HG03196 (cell line): ENCODE measurements around the gene DNAJC16.

ENCODE experiments used
- ATAC-seq: cut with Tn5 transposase; IDR thresholded peaks from one replicate; pipeline ENCODE4 v1.9.1; 2021; ENCODE audit not compliant: unreplicated experiment

DNAJC16 gene

DNA sequence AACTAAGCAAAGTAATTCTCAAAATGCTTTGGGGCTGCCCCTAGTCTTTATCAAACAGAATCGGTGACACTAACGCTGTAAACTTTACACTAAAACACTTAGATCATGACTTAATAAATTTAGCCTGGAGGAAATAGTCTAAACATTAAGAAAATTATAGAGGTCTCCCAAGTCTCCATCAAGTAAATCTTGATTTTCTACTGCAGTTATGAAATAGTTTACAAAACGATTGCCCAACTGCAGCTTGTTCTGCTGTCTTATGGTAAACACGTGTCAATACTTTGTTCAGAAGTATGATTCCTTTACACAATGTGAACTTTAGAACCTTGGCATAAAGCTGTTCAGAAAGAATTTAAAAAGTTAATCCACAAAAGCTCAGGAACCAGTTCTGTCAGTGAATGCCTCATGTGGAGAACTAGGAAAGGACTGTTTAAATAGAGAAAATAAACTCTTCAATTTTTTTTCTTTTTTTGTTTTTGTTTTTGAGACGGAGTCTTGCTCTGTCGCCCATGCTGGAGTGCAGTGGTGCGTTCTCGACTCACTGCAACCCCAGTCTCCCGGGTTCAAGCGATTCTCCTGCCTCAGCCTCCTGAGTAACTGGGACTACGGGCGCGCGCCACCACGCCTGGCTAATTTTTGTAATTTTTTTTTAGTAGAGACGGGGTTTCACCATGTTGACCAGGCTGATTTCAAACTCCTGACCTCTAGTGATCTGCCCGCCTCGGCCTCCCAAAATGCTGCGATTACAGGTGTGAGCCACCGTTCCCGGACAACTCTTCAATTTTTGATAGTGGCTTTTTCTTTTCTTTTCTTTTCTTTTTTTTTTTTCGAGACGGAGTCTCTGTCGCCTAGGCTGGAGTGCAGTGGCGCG is 92.2 kb downstream of the DNAJC16 start:
- no peak for ATAC-seq

DNA sequence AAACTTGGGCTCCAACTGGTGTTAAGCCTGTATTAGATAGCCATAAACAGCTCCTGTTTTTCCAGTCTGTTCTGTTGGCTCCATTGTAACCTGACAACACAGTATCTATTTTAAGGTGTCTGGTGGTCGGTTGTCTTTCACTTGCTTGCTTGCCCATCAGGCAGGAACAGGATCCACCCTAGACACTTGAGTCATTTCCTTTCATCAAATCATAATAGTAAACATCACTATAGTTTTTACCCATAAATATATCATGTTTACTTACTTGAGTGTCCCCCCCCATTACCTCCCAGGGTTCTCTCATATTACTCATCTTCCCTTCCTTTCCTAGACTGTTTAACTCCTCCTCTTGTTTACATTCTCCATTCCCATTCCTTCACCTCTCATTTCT is 93.5 kb downstream of the DNAJC16 start:
- no peak for ATAC-seq

DNA sequence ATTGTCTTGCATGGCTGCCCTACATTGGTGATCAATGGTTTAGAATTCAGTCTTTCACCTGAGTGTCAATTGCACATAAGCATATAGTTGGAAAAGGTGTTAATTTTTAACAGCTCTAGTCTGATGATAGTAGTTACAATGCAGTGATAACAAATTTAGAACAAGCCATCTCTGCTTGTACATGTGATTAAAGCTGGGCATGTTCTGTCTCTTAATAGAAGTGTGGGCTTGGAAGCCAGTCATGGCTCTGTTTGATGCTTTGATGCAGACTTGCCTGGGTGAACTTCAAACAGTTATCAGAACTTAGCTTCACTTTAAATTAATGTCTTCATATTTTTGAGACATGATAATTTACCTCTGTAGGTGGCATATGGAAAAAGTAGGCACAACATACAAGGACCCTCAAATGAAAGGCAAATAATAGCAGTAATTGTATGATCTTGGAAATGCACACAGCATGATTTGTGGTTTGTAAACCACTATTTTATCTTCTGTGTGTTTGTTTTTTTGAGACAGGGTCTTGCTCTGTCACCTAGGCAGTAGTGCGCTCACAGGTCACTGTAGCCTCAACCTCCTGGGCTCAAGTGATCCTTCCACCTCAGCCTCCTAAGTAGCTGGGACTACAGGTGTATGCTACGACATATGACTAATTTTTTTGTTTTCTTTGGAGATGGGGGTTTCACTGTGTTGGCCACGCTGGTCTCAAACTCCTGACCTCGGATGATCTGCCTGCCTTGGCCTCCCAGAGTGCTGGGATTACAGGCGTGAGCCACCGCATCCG is 94.4 kb downstream of the DNAJC16 start:
- no peak for ATAC-seq

GRCh38 chr1:15621975-15622374 is 95.3 kb downstream of the DNAJC16 start:
- no peak for ATAC-seq

DNA sequence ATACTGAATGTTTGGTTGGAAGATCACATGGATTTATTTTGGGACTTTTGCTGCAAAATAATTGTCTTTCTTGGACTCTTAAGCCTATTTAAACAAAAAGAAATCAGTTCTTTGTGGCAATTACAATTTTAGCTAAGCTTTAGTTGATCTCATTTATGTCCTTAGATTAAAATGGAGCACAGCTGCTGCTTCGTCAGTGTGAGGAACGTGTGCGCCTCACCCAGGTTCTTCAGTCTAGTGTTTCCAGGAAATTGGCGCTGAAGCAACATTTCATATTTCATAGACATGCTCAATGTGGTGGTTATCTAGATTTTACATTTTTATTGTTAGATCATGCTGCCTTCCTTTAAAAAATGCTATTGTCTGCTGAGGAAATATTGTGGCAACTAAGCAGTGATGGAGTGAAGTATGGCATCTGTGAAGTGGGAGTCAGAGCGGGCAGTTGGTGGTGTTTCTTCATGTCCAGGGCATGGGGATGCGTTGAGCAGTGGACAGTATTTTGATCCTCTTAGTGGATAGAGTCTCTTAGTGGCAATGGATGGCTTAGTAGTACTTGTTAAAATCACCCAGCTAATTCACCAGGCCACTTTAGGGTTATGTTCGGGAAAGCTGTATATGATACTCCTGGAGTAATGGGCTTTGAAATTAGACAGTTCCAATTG is 96.2 kb downstream of the DNAJC16 start:
- ATAC-seq: no peak

DNA sequence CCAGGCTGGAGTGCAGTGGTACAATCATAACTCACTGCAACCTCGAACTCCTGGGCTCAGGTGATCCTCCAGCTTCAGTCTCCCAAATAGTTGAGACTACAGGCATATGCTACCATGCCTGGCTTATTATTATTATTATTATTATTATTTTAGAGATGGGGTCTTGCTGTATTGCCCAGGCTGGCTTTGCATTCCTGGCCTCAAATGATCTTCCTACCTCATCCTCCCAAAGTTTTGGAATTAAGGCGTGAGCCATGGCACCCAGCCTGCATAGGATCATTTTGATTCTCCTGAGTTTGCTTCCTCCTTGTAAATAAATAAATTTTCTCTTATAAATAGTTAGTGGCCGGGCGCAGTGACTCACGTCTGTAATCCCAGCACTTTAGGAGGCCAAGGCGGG is 96.8 kb downstream of the DNAJC16 start:
- ATAC-seq: no peak

GRCh38 chr1:15624133-15624714 is 97.6 kb downstream of the DNAJC16 start:
- no peak for ATAC-seq

DNA sequence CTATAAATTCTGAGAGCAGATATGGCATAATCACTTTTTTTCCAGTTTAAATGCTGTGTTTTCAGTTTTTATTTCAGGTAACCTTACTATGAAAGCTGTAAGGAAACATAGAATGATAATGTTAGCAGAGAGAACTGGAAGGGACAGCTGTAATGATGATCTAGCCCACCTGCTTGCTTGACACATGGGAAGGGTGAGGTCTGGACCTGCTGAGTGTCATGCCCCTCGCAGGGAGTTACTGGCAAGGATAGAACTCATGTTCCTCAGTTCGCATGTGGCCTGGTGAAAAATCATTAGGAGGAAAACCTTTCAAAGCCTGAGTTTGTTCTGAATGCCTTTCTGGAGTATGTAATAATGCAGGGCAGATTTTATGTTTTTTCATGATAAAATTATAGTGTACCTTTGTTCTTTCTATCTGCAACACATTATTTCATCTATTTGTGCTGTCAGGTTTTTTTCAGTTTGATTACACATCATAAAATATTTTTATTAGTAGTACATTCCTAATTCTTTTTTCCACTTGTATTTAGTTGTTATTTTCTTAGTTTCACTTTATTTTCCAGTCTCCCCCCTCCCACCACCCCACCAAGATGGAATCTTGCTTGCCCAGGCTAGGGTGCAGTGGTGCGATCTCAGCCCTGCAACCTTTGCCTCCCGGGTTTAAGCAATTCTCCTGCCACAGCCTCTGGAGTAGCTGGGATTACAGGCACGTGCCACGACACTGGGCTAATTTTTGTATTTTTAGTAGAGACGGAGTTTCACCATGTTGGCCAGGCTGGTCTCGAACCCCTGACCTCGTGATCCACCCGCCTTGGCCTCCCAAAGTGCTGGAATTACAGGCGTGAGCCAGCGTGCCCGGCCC is 98.6 kb downstream of the DNAJC16 start:
- no peak for ATAC-seq
